ENCODE data around the gene ERGIC1.

DNA sequence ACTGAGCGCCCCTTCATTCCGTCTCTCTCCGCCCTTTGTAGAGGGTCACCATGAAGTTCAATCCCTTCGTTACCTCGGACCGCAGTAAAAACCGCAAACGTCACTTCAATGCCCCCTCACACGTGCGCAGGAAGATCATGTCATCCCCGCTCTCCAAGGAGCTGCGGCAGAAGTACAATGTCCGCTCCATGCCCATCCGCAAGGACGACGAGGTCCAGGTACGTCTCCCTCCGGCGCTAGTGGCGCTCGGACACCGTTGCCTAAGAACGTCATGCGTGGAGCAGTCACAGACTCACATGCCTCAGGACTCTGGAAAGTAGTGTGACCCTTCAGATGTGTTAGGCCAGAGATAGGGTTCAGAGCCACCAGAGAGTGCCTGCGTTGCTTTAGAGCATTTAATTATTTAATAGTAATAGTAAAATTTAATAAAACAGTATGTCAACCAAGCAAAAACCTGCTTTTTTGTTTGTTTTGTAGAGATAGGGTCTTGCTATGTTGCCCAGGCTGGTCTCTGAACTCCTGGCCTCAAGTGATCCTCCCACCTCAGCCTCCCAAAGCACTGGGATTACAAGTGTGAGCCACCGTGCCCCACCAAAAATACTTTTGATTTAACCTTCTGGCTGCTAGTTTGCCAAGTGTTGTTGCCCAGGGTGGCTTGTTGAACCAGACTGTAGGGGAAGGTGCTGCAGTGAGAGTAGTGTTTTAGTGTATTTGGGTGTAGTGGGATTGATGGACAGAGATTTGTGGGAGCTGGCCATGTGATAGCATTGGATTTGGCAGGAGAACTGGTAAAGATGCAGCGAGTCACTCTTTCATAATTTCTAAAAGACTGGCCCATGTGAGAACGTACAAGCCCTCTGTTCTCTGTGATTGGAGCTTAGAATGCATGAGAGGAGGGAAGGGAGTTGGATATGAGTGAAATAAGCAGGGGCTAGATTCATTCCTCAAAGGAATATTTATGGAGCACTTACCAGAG, 126.1 kb downstream of the ERGIC1 start:
- TF ChIP-seq, protein P1, sequence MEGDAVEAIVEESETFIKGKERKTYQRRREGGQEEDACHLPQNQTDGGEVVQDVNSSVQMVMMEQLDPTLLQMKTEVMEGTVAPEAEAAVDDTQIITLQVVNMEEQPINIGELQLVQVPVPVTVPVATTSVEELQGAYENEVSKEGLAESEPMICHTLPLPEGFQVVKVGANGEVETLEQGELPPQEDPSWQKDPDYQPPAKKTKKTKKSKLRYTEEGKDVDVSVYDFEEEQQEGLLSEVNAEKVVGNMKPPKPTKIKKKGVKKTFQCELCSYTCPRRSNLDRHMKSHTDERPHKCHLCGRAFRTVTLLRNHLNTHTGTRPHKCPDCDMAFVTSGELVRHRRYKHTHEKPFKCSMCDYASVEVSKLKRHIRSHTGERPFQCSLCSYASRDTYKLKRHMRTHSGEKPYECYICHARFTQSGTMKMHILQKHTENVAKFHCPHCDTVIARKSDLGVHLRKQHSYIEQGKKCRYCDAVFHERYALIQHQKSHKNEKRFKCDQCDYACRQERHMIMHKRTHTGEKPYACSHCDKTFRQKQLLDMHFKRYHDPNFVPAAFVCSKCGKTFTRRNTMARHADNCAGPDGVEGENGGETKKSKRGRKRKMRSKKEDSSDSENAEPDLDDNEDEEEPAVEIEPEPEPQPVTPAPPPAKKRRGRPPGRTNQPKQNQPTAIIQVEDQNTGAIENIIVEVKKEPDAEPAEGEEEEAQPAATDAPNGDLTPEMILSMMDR (IDR thresholded peaks at IDR 0.05; ENCODE audit: low read depth, low read length, poor library complexity, severe bottlenecking), result no peak
- TF ChIP-seq EZH2phosphoT487 (IDR thresholded peaks at IDR 0.05; ENCODE audit: borderline replicate concordance, low read length), result no peak
